HK-2 (cell line): ENCODE measurements around the gene TNFRSF17.
"Not testable (repeated sequence)": the region's sequence is repeated elsewhere in the genome, so short reads cannot be mapped to it uniquely, and the experiment has no call there.

Experiments
- DNase-seq: peaks from one replicate; pipeline ENCODE4 v3.0.0-alpha.2; 2018; ENCODE audit not compliant: unreplicated experiment

TNFRSF17 gene

GRCh38 chr16:11964761-11965551, at the start of gene TNFRSF17:
Gene TNFRSF17 (plus strand): TSS chr16:11965210. CDS start chr16:11965325, 115 bp downstream.
- no peak for DNase-seq

DNA sequence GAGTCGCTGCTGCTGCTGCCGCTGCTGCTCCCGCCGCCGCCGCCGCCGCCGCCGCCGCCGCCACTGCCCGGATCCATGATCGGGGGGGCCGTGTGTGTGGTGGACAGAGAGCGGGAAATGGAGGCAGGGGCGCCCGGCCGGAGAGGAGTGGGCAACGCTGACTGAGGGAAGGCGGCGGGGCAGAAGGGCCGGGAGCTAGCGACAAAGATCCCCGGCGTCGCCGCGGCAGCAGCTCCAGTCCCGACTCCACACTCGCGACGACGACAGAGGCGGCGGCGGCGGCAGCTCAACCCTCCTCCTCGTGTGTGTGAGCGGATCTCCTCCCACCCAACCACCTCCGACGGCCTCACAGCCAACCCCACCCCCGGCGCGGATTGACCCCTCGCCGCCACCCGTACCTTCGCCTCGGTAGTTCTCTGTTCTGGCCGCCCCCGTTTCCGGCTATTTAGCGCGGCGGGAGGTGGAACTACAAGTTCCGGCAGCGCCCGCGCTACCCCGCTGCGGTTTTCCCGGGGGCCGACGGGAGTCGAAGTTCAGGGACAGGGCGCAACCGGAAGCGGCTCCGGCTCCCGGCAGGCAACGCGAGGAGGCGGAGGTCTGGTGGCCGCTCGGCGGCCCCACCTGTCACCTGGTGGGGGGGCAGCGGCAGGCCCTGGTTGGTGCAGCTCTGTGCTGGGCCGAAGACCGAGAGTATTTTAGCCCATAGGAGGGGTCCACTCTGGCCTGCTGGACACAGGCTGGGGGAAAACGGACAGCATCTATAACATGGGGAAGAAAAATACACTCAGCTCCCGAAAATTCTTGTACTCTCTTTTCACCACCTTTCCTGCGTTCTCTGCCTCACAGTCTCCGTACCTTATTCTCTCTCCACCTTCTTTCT, 49.1 kb upstream of the TNFRSF17 start, which contains the start of gene GSPT1:
Gene GSPT1, minus strand, starts transcription at position 313 of the 880 bp plus-strand sequence. Its CDS starts 236 bp downstream, at position 77.
- peak; percentile 96 for DNase-seq

DNA sequence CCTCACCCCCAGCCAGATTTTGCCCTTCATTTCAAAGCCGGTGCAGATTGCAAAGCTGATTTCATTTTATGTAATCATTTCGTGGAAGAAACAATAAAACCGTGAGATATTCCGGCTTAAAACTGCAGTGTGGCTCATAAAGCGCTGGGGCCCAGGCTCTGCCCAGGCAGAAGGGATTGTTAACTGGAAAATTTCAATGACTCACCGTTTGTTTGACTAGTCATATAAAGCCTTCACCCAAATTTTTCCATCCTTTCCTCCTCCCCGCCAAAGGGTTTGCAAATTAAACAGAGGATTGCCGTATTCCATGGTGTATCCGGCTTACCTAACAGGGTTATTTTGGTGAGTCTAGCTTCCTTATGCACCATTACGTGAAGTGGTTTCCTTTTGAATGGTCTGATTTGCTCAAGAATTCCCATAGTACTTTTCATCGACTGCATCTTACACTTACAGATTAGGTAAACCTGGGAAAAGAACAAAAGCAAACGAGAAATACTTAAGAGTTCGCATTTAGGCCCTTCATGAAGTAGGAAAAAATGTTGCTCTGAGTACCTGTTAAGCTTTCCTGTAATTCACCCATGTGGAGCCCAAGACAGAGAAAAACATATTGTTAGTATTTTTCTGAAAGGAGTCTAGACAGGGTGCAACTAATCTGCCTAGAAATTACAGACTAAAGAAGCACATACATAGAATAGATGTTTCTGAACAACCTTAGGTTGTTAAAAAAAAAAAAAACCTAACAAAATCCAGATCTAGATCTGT, 48.3 kb upstream of the TNFRSF17 start:
- DNase-seq = peak; percentile 41

GRCh38 chr16:11924046-11924445, 41.0 kb upstream of the TNFRSF17 start:
- DNase-seq = not testable (repeated sequence)

GRCh38 chr16:11927350-11927749, 37.7 kb upstream of the TNFRSF17 start:
- not testable (repeated sequence) for DNase-seq

GRCh38 chr16:11941945-11942344, 23.1 kb upstream of the TNFRSF17 start, which contains the start of gene NPIPB2:
Gene NPIPB2 (minus strand): TSS chr16:11942045. CDS start chr16:11942045, 0 bp downstream.
- DNase-seq = not testable (repeated sequence)

GRCh38 chr16:11946433-11946832, 18.6 kb upstream of the TNFRSF17 start:
- no peak for DNase-seq

DNA sequence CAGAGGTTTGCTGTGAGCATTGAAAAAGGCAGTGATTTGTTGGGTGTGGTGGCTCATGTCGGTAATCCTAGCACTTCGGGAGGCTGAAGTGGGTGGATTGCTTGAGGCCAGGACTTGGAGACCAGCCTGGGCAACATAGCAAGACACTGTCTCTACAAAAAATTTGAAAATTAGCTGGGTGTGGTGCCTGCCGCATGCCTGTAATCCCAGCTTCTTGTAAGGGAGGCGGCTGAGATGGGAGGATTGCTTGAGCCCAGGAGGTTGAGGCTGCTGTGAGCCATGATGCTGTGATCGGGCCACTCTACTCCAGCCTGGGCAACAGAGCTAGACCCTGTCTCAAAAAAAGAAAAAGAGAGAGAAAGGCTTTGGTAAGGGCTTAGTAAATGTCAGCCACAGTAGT, 16.2 kb upstream of the TNFRSF17 start:
- no peak for DNase-seq

DNA sequence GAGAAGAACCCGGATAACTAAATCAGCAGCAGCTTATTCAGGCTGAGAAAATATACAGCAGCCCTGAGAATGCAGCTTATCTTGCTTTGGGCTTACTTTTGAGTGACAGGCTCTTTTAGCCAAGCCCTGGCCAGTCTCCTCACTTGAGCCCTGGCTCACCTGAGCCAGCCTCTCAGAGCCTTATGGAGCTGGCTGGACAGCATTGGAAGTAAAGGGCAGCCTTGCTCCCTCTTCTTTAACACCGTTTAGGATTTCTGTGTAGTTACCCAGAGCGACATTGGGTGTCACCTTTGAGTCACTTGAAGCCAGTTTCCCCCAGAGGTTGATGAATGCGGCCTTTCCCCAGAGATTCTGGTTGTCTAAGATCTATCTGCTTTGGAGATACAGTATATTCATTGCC, 15.5 kb upstream of the TNFRSF17 start:
- no peak for DNase-seq

DNA sequence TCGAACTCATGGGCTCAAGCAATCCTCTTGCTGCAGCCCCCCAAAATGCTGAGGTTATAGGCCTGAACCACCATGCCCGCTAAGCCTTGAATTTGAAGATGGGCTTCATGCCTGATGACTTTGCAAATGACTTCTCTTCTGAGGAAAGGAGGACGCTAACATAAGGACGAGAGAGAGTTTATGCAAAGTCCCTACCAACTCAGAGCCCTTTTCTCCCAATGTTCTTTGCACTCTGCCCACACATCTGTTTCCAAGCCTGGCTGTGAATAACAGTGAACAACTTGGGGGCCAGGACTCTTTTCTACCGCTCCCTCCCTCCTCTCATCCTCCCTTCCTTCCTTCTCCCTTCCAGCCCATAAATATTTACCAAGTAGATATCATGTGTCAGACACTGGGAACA, 14.6 kb upstream of the TNFRSF17 start:
- no peak for DNase-seq

GRCh38 chr16:11953576-11953975, 11.4 kb upstream of the TNFRSF17 start:
- DNase-seq = not testable (repeated sequence)

- peak; percentile 62 for DNase-seq
These were observed 9.3 kb upstream of the TNFRSF17 start for GRCh38 chr16:11955713-11956123.

DNA sequence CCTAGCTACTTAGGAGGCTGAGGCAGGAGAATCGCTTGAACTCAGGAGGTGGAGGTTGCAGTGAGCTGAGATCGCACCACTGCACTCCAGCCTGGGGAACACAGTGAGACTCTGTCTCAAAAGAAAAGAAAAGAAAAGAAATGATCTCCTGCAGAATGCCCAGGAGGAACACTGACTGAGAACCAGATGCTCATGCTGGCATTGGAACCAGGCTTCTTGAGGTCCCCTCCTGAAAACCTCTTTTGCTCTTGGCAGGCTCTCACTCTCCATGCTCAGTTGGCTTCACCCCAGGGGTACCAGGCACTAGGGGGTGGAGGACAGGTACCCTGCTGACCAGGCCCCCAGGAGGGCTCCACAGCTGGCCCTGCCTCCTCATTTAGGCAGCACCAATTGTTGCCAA, 8.5 kb upstream of the TNFRSF17 start:
- no peak for DNase-seq

- DNase-seq = no peak
These were observed 7.2 kb upstream of the TNFRSF17 start for GRCh38 chr16:11957591-11958395.

DNA sequence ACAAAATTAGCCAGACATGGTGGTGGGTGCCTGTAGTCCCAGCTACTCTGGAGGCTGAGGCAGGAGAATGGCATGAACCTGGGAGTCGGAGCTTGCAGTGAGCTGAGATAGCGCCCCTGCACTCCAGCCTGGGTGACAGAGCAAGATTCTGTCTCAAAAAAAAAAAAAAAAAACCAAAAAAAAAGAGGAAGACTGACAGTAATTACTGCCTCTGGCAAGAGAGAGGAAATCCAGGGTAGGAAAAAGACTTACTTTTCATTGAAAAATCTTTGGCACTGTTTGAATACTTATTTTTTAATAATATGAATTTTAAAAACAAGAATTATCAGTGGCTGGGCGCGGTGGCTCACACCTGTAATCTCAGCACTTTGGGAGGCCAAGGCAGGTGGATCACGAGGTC, 2.6 kb upstream of the TNFRSF17 start:
- not testable (repeated sequence) for DNase-seq

GRCh38 chr16:11962978-11963377, 2.0 kb upstream of the TNFRSF17 start:
- DNase-seq = not testable (repeated sequence)

GRCh38 chr16:11963706-11964105, 1.3 kb upstream of the TNFRSF17 start:
- DNase-seq = no peak

GRCh38 chr16:11966173-11966572, 1.2 kb downstream of the TNFRSF17 start:
- DNase-seq = no peak

DNA sequence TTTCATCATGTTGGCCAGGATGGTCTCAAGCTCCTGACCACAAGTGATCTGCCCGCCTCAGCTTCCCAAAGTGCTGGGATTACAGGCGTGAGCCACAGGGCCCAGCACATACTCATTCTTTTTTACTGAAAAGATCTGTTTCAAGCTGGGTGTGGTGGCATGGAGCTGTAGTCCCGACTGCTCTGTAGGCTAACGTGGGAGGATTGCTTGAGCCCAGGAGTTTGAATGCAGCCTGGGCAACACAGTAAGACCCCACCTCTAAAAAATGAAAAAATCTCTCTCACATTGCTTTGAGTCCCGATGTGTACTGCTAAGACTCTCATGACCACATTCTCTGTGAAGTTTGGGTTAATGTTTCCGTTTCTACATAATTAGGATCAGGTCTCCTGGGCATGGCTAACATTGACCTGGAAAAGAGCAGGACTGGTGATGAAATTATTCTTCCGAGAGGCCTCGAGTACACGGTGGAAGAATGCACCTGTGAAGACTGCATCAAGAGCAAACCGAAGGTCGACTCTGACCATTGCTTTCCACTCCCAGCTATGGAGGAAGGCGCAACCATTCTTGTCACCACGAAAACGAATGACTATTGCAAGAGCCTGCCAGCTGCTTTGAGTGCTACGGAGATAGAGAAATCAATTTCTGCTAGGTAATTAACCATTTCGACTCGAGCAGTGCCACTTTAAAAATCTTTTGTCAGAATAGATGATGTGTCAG, 2.3 kb downstream of the TNFRSF17 start:
- DNase-seq = no peak

DNA sequence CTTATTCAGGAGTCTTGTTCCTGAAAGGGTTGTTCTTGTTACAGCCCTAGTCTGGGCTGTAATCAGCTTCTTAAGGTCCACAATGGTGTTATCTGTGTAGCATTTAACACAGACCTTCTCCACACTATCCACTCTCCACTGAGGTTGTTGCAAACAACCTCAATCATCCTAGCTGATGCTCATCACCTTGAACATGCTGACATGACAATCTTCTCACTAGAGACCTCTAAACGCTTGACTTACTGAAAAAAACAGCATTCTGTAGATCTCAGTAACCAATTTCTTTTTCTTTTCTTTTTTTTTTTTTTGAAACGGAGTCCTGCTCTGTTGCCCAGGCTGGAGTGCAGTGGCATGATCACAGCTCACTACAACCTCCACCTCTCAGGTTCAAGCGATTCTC, 3.6 kb downstream of the TNFRSF17 start:
- no peak for DNase-seq
